Ramos (cell line): ENCODE data around the gene PLA2G2D.

Experiments used
- in situ Hi-C: fragments of 300-500 bp; cut with MboI; formaldehyde crosslinking; loops from one replicate; pipeline ENCODE4 v1.14.3; 2022; ENCODE audit warnings: low sequenced_read_pairs; ENCODE audit not compliant: unreplicated experiment

PLA2G2D gene

GRCh38 chr1:20072771-20073170 lies 46.6 kb downstream of the PLA2G2D start:
- in situ Hi-C loops = no loop called here

GRCh38 chr1:20071416-20071815 lies 47.9 kb downstream of the PLA2G2D start:
- in situ Hi-C loops = no loop called here

- in situ Hi-C loops = no loop called here
Measured at GRCh38 chr1:20070357-20070756, 49.0 kb downstream of the PLA2G2D start.

- in situ Hi-C loops = no loop called here
Measured at GRCh38 chr1:20069874-20070273, 49.5 kb downstream of the PLA2G2D start, which contains the start of gene PLA2G5. Gene PLA2G5 (plus strand): TSS chr1:20070194. CDS start chr1:20084831, 14,637 bp downstream.

- in situ Hi-C loops = no loop called here
Measured at GRCh38 chr1:20068722-20069121, 50.6 kb downstream of the PLA2G2D start.

- in situ Hi-C loops = no loop called here
Measured at GRCh38 chr1:20063861-20064292, 55.5 kb downstream of the PLA2G2D start.
